GM18858 (cell line): ENCODE results near the gene ZNF438.
"Not testable (repeated sequence)": the region's sequence is repeated elsewhere in the genome, so short reads cannot be mapped to it uniquely, and the experiment has no call there.

Experiments
- ATAC-seq: cut with Tn5 transposase; IDR thresholded peaks from one replicate; pipeline ENCODE4 v1.9.1; 2021; ENCODE audit not compliant: unreplicated experiment

ZNF438 gene

GRCh38 chr10:30816159-30816819 is 215.4 kb downstream of the ZNF438 start:
- no peak for ATAC-seq

GRCh38 chr10:30813872-30814481 is 217.7 kb downstream of the ZNF438 start:
- no peak for ATAC-seq

GRCh38 chr10:30812018-30812851 is 219.4 kb downstream of the ZNF438 start:
- no peak for ATAC-seq

GRCh38 chr10:30811276-30812017 is 220.2 kb downstream of the ZNF438 start:
- ATAC-seq = no peak

GRCh38 chr10:30810416-30810815 is 221.2 kb downstream of the ZNF438 start:
- ATAC-seq = no peak

- ATAC-seq = no peak
These were observed 224.8 kb downstream of the ZNF438 start for GRCh38 chr10:30806850-30807249.

GRCh38 chr10:30805061-30805460 is 226.6 kb downstream of the ZNF438 start:
- ATAC-seq = no peak

- no peak for ATAC-seq
These were observed 227.1 kb downstream of the ZNF438 start for GRCh38 chr10:30804478-30805055.

- ATAC-seq = no peak
These were observed 227.8 kb downstream of the ZNF438 start for GRCh38 chr10:30803892-30804322.

GRCh38 chr10:30803058-30803457 is 228.6 kb downstream of the ZNF438 start:
- ATAC-seq = no peak

GRCh38 chr10:30800368-30800767 is 231.3 kb downstream of the ZNF438 start:
- ATAC-seq = no peak

- no peak for ATAC-seq
These were observed 232.9 kb downstream of the ZNF438 start for GRCh38 chr10:30798646-30799185.

GRCh38 chr10:30795024-30795423 is 236.6 kb downstream of the ZNF438 start:
- not testable (repeated sequence) for ATAC-seq
